Activated CD8-positive, alpha-beta T cell treated with anti-CD3 and anti-CD28 coated beads for 36 hours (primary cell): ENCODE results near the gene GK2. TPM values are rescaled to one million over a fixed set of nuclear protein-coding genes. Genes with fewer than 3 reads are reported as not detected.

Source experiments
- ATAC-seq: fragments of 200-7000 bp; cut with Tn5 transposase; one replicate; pipeline ENCODE4 v1.10.0; 2021; ENCODE audit warnings: mild to moderate bottlenecking, moderate library complexity
- CTCF ChIA-PET: fragments of 350-600 bp; sonication (Branson Sonifier 250); formaldehyde crosslinking; loops from one replicate; lab custom pipeline; 2021; ENCODE audit warnings: antibody characterized with exemption; lab: Charles Lee
- POLR2A ChIA-PET: fragments of 350-600 bp; sonication (Branson Sonifier 250); formaldehyde crosslinking; loops from one replicate; lab custom pipeline; 2021; ENCODE audit warnings: antibody characterized with exemption; lab: Charles Lee
- DNase-seq: peaks from one replicate; pipeline ENCODE4 v3.0.0-alpha.2; 2020
- H3K27ac Mint-ChIP-seq: one replicate; pipeline ENCODE4 v1.8.0; 2021; ENCODE audit warnings: mild to moderate bottlenecking, mixed read lengths
- H3K27me3 Mint-ChIP-seq: one replicate; pipeline ENCODE4 v1.8.0; 2021; ENCODE audit warnings: mixed read lengths
- H3K36me3 Mint-ChIP-seq: one replicate; pipeline ENCODE4 v1.8.0; 2021; ENCODE audit warnings: low read depth, mixed read lengths
- H3K4me1 Mint-ChIP-seq: one replicate; pipeline ENCODE4 v1.8.0; 2021; ENCODE audit warnings: low read depth, mixed read lengths
- H3K4me3 Mint-ChIP-seq: one replicate; pipeline ENCODE4 v1.8.0; 2021; ENCODE audit warnings: mild to moderate bottlenecking, moderate library complexity, mixed read lengths
- H3K9me3 Mint-ChIP-seq: one replicate; pipeline ENCODE4 v1.8.0; 2021; ENCODE audit warnings: mixed read lengths
- CTCF ChIP-seq: fragments of 200-600 bp; IDR thresholded peaks from one replicate; pipeline ENCODE4 v1.8.0; 2022; ENCODE audit warnings: antibody characterized with exemption, mild to moderate bottlenecking
- intact Hi-C: fragments of 100-400 bp; cut with micrococcal nuclease; formaldehyde crosslinking; loops from one replicate; pipeline ENCODE4 v1.10.0; 2022
- total RNA-seq, 2 experiments: library from RNA; stranded (reverse); gene quantifications; one replicate each; pipeline ENCODE4 v1.2.3, GENCODE V29; 2021

GK2 gene
- total RNA-seq, 2 experiments from 2014 or later, result not detected

GRCh38 chr4:79396794-79397193 is 11.2 kb downstream of the GK2 start:
- no peaks in the 10 kb centered on the region for H3K4me1 Mint-ChIP-seq
- POLR2A ChIA-PET, result no interaction called here
- H3K27me3 Mint-ChIP-seq, result peaks cover 1% of the 10 kb centered on the region
- ATAC-seq (no peak), DNase-seq (no peak)
- H3K9me3 Mint-ChIP-seq, result no peaks in the 10 kb centered on the region
- no peak overlapping the region for H3K27ac Mint-ChIP-seq
- no peak for TF ChIP-seq CTCF
- CTCF ChIA-PET, result no interaction called here
- no peak overlapping the region for H3K4me3 Mint-ChIP-seq
- H3K36me3 Mint-ChIP-seq, result no peaks in the 10 kb centered on the region
- intact Hi-C loops, result no loop called here

- ATAC-seq (no peak), DNase-seq (no peak)
- no peak overlapping the region for H3K4me3 Mint-ChIP-seq
- ChIA-PET CTCF (no interaction called here), POLR2A (no interaction called here)
- no peaks in the 10 kb centered on the region for H3K9me3 Mint-ChIP-seq
- no peak for TF ChIP-seq CTCF
- no peak overlapping the region for H3K27ac Mint-ChIP-seq
- H3K27me3 Mint-ChIP-seq, result peaks cover 3% of the 10 kb centered on the region
- H3K4me1 Mint-ChIP-seq, result no peaks in the 10 kb centered on the region
- intact Hi-C loops, result no loop called here
- no peaks in the 10 kb centered on the region for H3K36me3 Mint-ChIP-seq
Observed at GRCh38 chr4:79395841-79396240, 12.2 kb downstream of the GK2 start.

- DNase-seq, result no peak
- H3K4me3 Mint-ChIP-seq, result no peak overlapping the region
- CTCF ChIA-PET, result no interaction called here
- no peak for ATAC-seq
- no peaks in the 10 kb centered on the region for H3K9me3 Mint-ChIP-seq
- H3K27me3 Mint-ChIP-seq, result peaks cover 3% of the 10 kb centered on the region
- TF ChIP-seq CTCF, result no peak
- intact Hi-C loops, result no loop called here
- POLR2A ChIA-PET, result no interaction called here
- H3K36me3 Mint-ChIP-seq, result no peaks in the 10 kb centered on the region
- H3K4me1 Mint-ChIP-seq, result no peaks in the 10 kb centered on the region
- no peak overlapping the region for H3K27ac Mint-ChIP-seq
Observed at GRCh38 chr4:79390890-79391289, 17.1 kb downstream of the GK2 start.

GRCh38 chr4:79385641-79386040 is 22.4 kb downstream of the GK2 start:
- ATAC-seq (no peak), DNase-seq (no peak)
- CTCF ChIA-PET, result no interaction called here
- no peaks in the 10 kb centered on the region for H3K9me3 Mint-ChIP-seq
- no peak overlapping the region for H3K27ac Mint-ChIP-seq
- no peaks in the 10 kb centered on the region for H3K4me1 Mint-ChIP-seq
- no peaks in the 10 kb centered on the region for H3K27me3 Mint-ChIP-seq
- H3K4me3 Mint-ChIP-seq, result no peak overlapping the region
- H3K36me3 Mint-ChIP-seq, result no peaks in the 10 kb centered on the region
- intact Hi-C loops, result no loop called here
- TF ChIP-seq CTCF, result no peak
- POLR2A ChIA-PET, result no interaction called here

- intact Hi-C loops, result no loop called here
- H3K4me3 Mint-ChIP-seq, result no peak overlapping the region
- ATAC-seq, result no peak
Observed at GRCh38 chr4:79381161-79381560, 26.9 kb downstream of the GK2 start.

More at GRCh38 chr4:79381161-79381560, 26.9 kb downstream of the GK2 start:
- Mint-ChIP-seq H3K4me1 (no peaks in the 10 kb centered on the region), H3K27me3 (no peaks in the 10 kb centered on the region), H3K27ac (no peak overlapping the region), H3K36me3 (no peaks in the 10 kb centered on the region), H3K9me3 (no peaks in the 10 kb centered on the region)
- ChIA-PET CTCF (no interaction called here), POLR2A (no interaction called here)
- no peak for DNase-seq
- TF ChIP-seq CTCF, result no peak
